Measurements from ENCODE around the gene CACNB4.
"Not testable (repeated sequence)": the region's sequence is repeated elsewhere in the genome, so short reads cannot be mapped to it uniquely, and the experiment has no call there.

The CACNB4 gene

GRCh38 chr2:152016181-152017120 is 82.4 kb downstream of the CACNB4 start:
- H3K4me1 ChIP-seq (ENCODE audit: insufficient read depth, low read length) = no peaks in the 10 kb centered on the region
- H3K9ac ChIP-seq (ENCODE audit: low read depth, low read length) = no peak overlapping the region
- 88% methylated on average over 6 of the region's 7 CpGs for WGBS
- H3K27me3 ChIP-seq (ENCODE audit: insufficient read depth, low read length) = no peaks in the 10 kb centered on the region
- H3K4me3 ChIP-seq (ENCODE audit: low read length) = no peak overlapping the region
- no peaks in the 10 kb centered on the region for H3K36me3 ChIP-seq (ENCODE audit: insufficient read depth, low read length)
- H3K9me3 ChIP-seq (ENCODE audit: insufficient read depth, low read depth, low read length) = no peaks in the 10 kb centered on the region
- no peak overlapping the region for H3K27ac ChIP-seq (ENCODE audit: low read depth, low read length)

- H3K36me3 ChIP-seq (ENCODE audit: insufficient read depth, low read length) = no peaks in the 10 kb centered on the region
- no peaks in the 10 kb centered on the region for H3K4me1 ChIP-seq (ENCODE audit: insufficient read depth, low read length)
- H3K27me3 ChIP-seq (ENCODE audit: insufficient read depth, low read length) = no peaks in the 10 kb centered on the region
- H3K4me3 ChIP-seq (ENCODE audit: low read length) = no peak overlapping the region
- no peaks in the 10 kb centered on the region for H3K9me3 ChIP-seq (ENCODE audit: insufficient read depth, low read depth, low read length)
- H3K9ac ChIP-seq (ENCODE audit: low read depth, low read length) = no peak overlapping the region
- H3K27ac ChIP-seq (ENCODE audit: low read depth, low read length) = no peak overlapping the region
- 94% methylated on average over 5 of the region's 5 CpGs for WGBS
Observed at GRCh38 chr2:152015552-152015951, 83.3 kb downstream of the CACNB4 start.

GRCh38 chr2:152012697-152013096 is 86.1 kb downstream of the CACNB4 start:
- Histone ChIP-seq H3K4me3 (ENCODE audit: low read length) (no peak overlapping the region), H3K27ac (ENCODE audit: low read depth, low read length) (no peak overlapping the region), H3K9ac (ENCODE audit: low read depth, low read length) (no peak overlapping the region), H3K27me3 (ENCODE audit: insufficient read depth, low read length) (no peaks in the 10 kb centered on the region), H3K9me3 (ENCODE audit: insufficient read depth, low read depth, low read length) (no peaks in the 10 kb centered on the region), H3K36me3 (ENCODE audit: insufficient read depth, low read length) (no peaks in the 10 kb centered on the region), H3K4me1 (ENCODE audit: insufficient read depth, low read length) (no peaks in the 10 kb centered on the region)
- WGBS = 95% methylated on average over 1 of the region's 1 CpG

- no peak overlapping the region for H3K4me3 ChIP-seq (ENCODE audit: low read length)
- no peaks in the 10 kb centered on the region for H3K4me1 ChIP-seq (ENCODE audit: insufficient read depth, low read length)
- H3K9ac ChIP-seq (ENCODE audit: low read depth, low read length) = no peak overlapping the region
- no peaks in the 10 kb centered on the region for H3K9me3 ChIP-seq (ENCODE audit: insufficient read depth, low read depth, low read length)
- no peaks in the 10 kb centered on the region for H3K27me3 ChIP-seq (ENCODE audit: insufficient read depth, low read length)
- no peak overlapping the region for H3K27ac ChIP-seq (ENCODE audit: low read depth, low read length)
- H3K36me3 ChIP-seq (ENCODE audit: insufficient read depth, low read length) = no peaks in the 10 kb centered on the region
- 93% methylated on average over 2 of the region's 2 CpGs for WGBS
Observed at GRCh38 chr2:152011724-152012123, 87.1 kb downstream of the CACNB4 start.

- H3K27me3 ChIP-seq (ENCODE audit: insufficient read depth, low read length) = no peaks in the 10 kb centered on the region
- no peak overlapping the region for H3K27ac ChIP-seq (ENCODE audit: low read depth, low read length)
- H3K9ac ChIP-seq (ENCODE audit: low read depth, low read length) = no peak overlapping the region
- no peaks in the 10 kb centered on the region for H3K36me3 ChIP-seq (ENCODE audit: insufficient read depth, low read length)
- 87% methylated on average over 4 of the region's 4 CpGs for WGBS
- no peak overlapping the region for H3K4me3 ChIP-seq (ENCODE audit: low read length)
- H3K4me1 ChIP-seq (ENCODE audit: insufficient read depth, low read length) = peaks cover 3% of the 10 kb centered on the region
- no peaks in the 10 kb centered on the region for H3K9me3 ChIP-seq (ENCODE audit: insufficient read depth, low read depth, low read length)
Observed at GRCh38 chr2:152005607-152006006, 93.2 kb downstream of the CACNB4 start.

- not testable (repeated sequence) for H3K27me3 ChIP-seq (ENCODE audit: insufficient read depth, low read length); H3K36me3 ChIP-seq (ENCODE audit: insufficient read depth, low read length); H3K4me1 ChIP-seq (ENCODE audit: insufficient read depth, low read length); H3K27ac ChIP-seq (ENCODE audit: low read depth, low read length); H3K9me3 ChIP-seq (ENCODE audit: insufficient read depth, low read depth, low read length); H3K9ac ChIP-seq (ENCODE audit: low read depth, low read length); H3K4me3 ChIP-seq (ENCODE audit: low read length)
- WGBS = 95% methylated on average over 3 of the region's 5 CpGs
Observed at GRCh38 chr2:152003283-152003682, 95.6 kb downstream of the CACNB4 start.

- Histone ChIP-seq H3K4me3 (ENCODE audit: low read length) (no peak overlapping the region), H3K4me1 (ENCODE audit: insufficient read depth, low read length) (peaks cover 3% of the 10 kb centered on the region), H3K9me3 (ENCODE audit: insufficient read depth, low read depth, low read length) (no peaks in the 10 kb centered on the region), H3K9ac (ENCODE audit: low read depth, low read length) (no peak overlapping the region), H3K36me3 (ENCODE audit: insufficient read depth, low read length) (no peaks in the 10 kb centered on the region), H3K27ac (ENCODE audit: low read depth, low read length) (no peak overlapping the region), H3K27me3 (ENCODE audit: insufficient read depth, low read length) (no peaks in the 10 kb centered on the region)
- 37% methylated on average over 6 of the region's 6 CpGs for WGBS
Observed at GRCh38 chr2:151999053-151999452, 99.8 kb downstream of the CACNB4 start.

- 94% methylated on average over 2 of the region's 2 CpGs for whole genome bisulfite sequencing
- H3K36me3 ChIP-seq (ENCODE audit: insufficient read depth, low read length) = no peaks in the 10 kb centered on the region
- no peak overlapping the region for H3K4me3 ChIP-seq (ENCODE audit: low read length)
- no peak overlapping the region for H3K27ac ChIP-seq (ENCODE audit: low read depth, low read length)
- H3K9me3 ChIP-seq (ENCODE audit: insufficient read depth, low read depth, low read length) = no peaks in the 10 kb centered on the region
- peaks cover 3% of the 10 kb centered on the region; the same call in 1 of the 2 replicates for H3K4me1 ChIP-seq (ENCODE audit: insufficient read depth, low read length)
- H3K27me3 ChIP-seq (ENCODE audit: insufficient read depth, low read length) = no peaks in the 10 kb centered on the region
- H3K9ac ChIP-seq (ENCODE audit: low read depth, low read length) = no peak overlapping the region
Observed at GRCh38 chr2:151996243-151997003, 102.4 kb downstream of the CACNB4 start.

GRCh38 chr2:151995161-151995557 is 103.7 kb downstream of the CACNB4 start:
- no peak overlapping the region for H3K4me3 ChIP-seq (ENCODE audit: low read length)
- H3K9ac ChIP-seq (ENCODE audit: low read depth, low read length) = no peak overlapping the region
- H3K27ac ChIP-seq (ENCODE audit: low read depth, low read length) = no peak overlapping the region
- 93% methylated on average over 1 of the region's 2 CpGs for whole genome bisulfite sequencing
- H3K4me1 ChIP-seq (ENCODE audit: insufficient read depth, low read length) = no peaks in the 10 kb centered on the region
- H3K36me3 ChIP-seq (ENCODE audit: insufficient read depth, low read length) = no peaks in the 10 kb centered on the region
- no peaks in the 10 kb centered on the region for H3K27me3 ChIP-seq (ENCODE audit: insufficient read depth, low read length)
- H3K9me3 ChIP-seq (ENCODE audit: insufficient read depth, low read depth, low read length) = no peaks in the 10 kb centered on the region

GRCh38 chr2:151994178-151994577 is 104.7 kb downstream of the CACNB4 start:
- H3K4me3 ChIP-seq (ENCODE audit: low read length); H3K27me3 ChIP-seq (ENCODE audit: insufficient read depth, low read length); H3K9me3 ChIP-seq (ENCODE audit: insufficient read depth, low read depth, low read length); H3K9ac ChIP-seq (ENCODE audit: low read depth, low read length); H3K4me1 ChIP-seq (ENCODE audit: insufficient read depth, low read length); H3K36me3 ChIP-seq (ENCODE audit: insufficient read depth, low read length); H3K27ac ChIP-seq (ENCODE audit: low read depth, low read length): not testable (repeated sequence)
- 93% methylated on average over 8 of the region's 8 CpGs for WGBS

- no peaks in the 10 kb centered on the region for H3K36me3 ChIP-seq (ENCODE audit: insufficient read depth, low read length)
- 90% methylated on average over 1 of the region's 1 CpG for WGBS
- no peak overlapping the region for H3K4me3 ChIP-seq (ENCODE audit: low read length)
- no peaks in the 10 kb centered on the region for H3K27me3 ChIP-seq (ENCODE audit: insufficient read depth, low read length)
- H3K27ac ChIP-seq (ENCODE audit: low read depth, low read length) = no peak overlapping the region
- H3K4me1 ChIP-seq (ENCODE audit: insufficient read depth, low read length) = no peaks in the 10 kb centered on the region
- H3K9ac ChIP-seq (ENCODE audit: low read depth, low read length) = no peak overlapping the region
- no peaks in the 10 kb centered on the region for H3K9me3 ChIP-seq (ENCODE audit: insufficient read depth, low read depth, low read length)
Observed at GRCh38 chr2:151991010-151991409, 107.8 kb downstream of the CACNB4 start.
